ENCODE measurements around the gene CEP120.

DNA sequence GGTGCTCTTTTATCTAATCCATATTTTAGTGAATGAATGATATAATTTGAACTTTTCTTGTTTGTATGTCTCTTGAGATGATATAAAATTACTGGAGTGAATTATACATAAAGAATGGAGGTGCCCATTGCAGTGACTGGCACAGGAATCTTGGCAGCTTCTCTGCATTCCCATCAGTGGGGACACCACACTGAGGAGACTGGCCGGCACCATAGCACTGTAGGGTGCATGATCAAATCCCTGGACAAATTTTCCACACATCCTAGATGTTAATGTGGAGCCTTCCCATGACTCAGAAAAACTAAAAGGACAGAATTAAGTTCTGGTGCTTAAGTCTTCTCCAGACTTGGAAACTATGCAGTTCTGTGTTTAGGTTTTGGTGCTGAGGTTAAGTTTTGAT is 124.1 kb downstream of the CEP120 start:
- TF ChIP-seq, protein P1, sequence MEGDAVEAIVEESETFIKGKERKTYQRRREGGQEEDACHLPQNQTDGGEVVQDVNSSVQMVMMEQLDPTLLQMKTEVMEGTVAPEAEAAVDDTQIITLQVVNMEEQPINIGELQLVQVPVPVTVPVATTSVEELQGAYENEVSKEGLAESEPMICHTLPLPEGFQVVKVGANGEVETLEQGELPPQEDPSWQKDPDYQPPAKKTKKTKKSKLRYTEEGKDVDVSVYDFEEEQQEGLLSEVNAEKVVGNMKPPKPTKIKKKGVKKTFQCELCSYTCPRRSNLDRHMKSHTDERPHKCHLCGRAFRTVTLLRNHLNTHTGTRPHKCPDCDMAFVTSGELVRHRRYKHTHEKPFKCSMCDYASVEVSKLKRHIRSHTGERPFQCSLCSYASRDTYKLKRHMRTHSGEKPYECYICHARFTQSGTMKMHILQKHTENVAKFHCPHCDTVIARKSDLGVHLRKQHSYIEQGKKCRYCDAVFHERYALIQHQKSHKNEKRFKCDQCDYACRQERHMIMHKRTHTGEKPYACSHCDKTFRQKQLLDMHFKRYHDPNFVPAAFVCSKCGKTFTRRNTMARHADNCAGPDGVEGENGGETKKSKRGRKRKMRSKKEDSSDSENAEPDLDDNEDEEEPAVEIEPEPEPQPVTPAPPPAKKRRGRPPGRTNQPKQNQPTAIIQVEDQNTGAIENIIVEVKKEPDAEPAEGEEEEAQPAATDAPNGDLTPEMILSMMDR (conservative IDR thresholded peaks at IDR 0.05), result no peak
- TF ChIP-seq ZFX (IDR thresholded peaks at IDR 0.05), result no peak

All from C4-2B (cell line).